Vagina (tissue), 2 donors: Measurements from ENCODE around the gene PI4KB. TPM values are rescaled to one million over a fixed set of nuclear protein-coding genes. Genes with fewer than 3 reads are reported as not detected.

Source experiments
- DNase-seq, 2 donors: peaks; one replicate each; pipeline ENCODE4 v3.0.0-alpha.2; 2017; ENCODE audit errors: extremely low spot score in 2 of 2
- H3K27ac ChIP-seq: fragments of 200-600 bp; sonication (generic); one replicate; pipeline ENCODE4 v1.5.1; 2019
- H3K27me3 ChIP-seq: fragments of 200-600 bp; sonication (generic); one replicate; pipeline ENCODE4 v1.5.1; 2019
- H3K36me3 ChIP-seq, 2 donors: fragments of 200-600 bp; sonication (generic); one replicate each; pipeline ENCODE4 v1.5.1; 2017 to 2019
- H3K4me1 ChIP-seq: fragments of 200-600 bp; sonication (generic); one replicate; pipeline ENCODE4 v1.5.1; 2019
- H3K4me3 ChIP-seq, 2 donors: fragments of 200-600 bp; sonication (generic); 1 replicate in 1 of 2; 2 replicates in 1 of 2; pipeline ENCODE4 v1.5.1; 2016 to 2019
- H3K9me3 ChIP-seq: fragments of 200-600 bp; sonication (generic); one replicate; pipeline ENCODE4 v1.5.1; 2019
- POLR2A ChIP-seq, 2 donors: fragments of 450-650 bp; IDR thresholded peaks; one replicate each; pipeline ENCODE4 v1.6.1; 2017; ENCODE audit warnings: antibody characterized with exemption in 2 of 2, mild to moderate bottlenecking in 2 of 2, moderate library complexity in 2 of 2
- POLR2AphosphoS5 ChIP-seq, 2 donors: sonication (generic); formaldehyde crosslinking; IDR thresholded peaks; one replicate each; pipeline ENCODE4 v1.9.0; 2017; ENCODE audit warnings: antibody characterized with exemption in 2 of 2, mild to moderate bottlenecking in 2 of 2, low read depth in 1 of 2; ENCODE audit not compliant: insufficient read depth in 1 of 2
- intact Hi-C: fragments of 100-400 bp; cut with DNase I; formaldehyde crosslinking; loops from one replicate; pipeline ENCODE4 v1.15.1; 2023
- total RNA-seq: library from RNA; depleted of rRNA; stranded (reverse); fragments of >200 nt; gene quantifications from one replicate; pipeline ENCODE4 v1.2.3, GENCODE V29; 2016
- TF ChIP-seq, protein P1 (sequence below), 3 experiments: fragments of 450-650 bp in 2 of 3; fragments of 200-600 bp in 1 of 3; sonication (generic) in 1 of 3; IDR thresholded peaks; one replicate each; pipeline ENCODE4 v1.5.1; 2017 to 2019; ENCODE audit warnings: antibody characterized with exemption in 3 of 3, mild to moderate bottlenecking in 2 of 3, moderate library complexity in 2 of 3

PI4KB gene
- total RNA-seq, 1 donor from 2014 or later: 69.0 TPM

DNA sequence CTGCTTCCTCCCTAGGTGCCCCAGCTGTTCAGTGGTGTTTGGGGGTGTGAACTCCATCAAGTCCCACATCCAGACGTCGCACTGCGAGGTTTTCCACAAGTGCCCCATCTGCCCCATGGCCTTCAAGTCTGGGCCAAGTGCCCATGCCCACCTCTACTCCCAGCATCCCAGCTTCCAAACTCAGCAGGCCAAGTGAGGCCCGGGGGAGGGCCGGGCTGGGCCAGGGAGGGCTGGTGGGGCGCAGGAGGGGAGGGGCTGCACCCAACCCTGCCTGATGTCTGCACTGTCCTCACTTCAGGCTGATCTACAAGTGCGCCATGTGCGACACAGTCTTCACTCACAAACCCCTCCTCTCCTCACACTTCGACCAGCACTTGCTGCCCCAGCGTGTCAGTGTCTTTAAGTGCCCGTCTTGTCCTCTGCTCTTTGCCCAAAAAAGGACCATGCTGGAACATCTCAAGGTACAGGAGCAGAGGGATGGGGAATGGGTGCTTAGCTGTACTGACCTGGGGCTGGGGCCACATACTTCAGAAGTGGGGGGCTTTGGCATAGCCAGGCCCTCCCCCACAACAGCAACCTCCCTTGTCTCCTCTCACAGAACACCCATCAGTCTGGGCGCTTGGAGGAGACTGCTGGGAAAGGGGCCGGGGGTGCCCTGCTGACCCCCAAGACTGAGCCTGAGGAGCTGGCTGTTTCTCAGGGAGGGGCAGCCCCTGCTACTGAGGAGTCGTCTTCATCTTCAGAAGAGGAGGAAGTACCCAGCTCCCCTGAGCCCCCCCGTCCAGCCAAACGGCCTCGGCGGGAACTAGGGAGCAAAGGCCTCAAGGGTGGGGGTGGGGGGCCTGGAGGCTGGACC lies 37.9 kb downstream of the PI4KB start:
- intact Hi-C loops: no loop called here

GRCh38 chr1:151288502-151288901 lies 38.7 kb downstream of the PI4KB start:
- intact Hi-C loops: no loop called here

More for the DNA sequence above, 37.9 kb downstream of the PI4KB start:
- DNase-seq: no peak
- TF ChIP-seq, protein P1, sequence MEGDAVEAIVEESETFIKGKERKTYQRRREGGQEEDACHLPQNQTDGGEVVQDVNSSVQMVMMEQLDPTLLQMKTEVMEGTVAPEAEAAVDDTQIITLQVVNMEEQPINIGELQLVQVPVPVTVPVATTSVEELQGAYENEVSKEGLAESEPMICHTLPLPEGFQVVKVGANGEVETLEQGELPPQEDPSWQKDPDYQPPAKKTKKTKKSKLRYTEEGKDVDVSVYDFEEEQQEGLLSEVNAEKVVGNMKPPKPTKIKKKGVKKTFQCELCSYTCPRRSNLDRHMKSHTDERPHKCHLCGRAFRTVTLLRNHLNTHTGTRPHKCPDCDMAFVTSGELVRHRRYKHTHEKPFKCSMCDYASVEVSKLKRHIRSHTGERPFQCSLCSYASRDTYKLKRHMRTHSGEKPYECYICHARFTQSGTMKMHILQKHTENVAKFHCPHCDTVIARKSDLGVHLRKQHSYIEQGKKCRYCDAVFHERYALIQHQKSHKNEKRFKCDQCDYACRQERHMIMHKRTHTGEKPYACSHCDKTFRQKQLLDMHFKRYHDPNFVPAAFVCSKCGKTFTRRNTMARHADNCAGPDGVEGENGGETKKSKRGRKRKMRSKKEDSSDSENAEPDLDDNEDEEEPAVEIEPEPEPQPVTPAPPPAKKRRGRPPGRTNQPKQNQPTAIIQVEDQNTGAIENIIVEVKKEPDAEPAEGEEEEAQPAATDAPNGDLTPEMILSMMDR (IDR thresholded peaks at IDR 0.05): no peak
- TF ChIP-seq POLR2AphosphoS5 (IDR thresholded peaks at IDR 0.05; ENCODE audit: insufficient read depth in 1 of 2, low read depth in 1 of 2) (no peak), POLR2A (IDR thresholded peaks at IDR 0.05) (no peak)
- Histone ChIP-seq H3K36me3 (peaks cover 8 to 70% of the 10 kb centered on the region in 2 donors), H3K4me3 (no peak overlapping the region), H3K27me3 (no peaks in the 10 kb centered on the region), H3K9me3 (no peaks in the 10 kb centered on the region), H3K27ac (no peak overlapping the region), H3K4me1 (peaks cover 2% of the 10 kb centered on the region)

DNA sequence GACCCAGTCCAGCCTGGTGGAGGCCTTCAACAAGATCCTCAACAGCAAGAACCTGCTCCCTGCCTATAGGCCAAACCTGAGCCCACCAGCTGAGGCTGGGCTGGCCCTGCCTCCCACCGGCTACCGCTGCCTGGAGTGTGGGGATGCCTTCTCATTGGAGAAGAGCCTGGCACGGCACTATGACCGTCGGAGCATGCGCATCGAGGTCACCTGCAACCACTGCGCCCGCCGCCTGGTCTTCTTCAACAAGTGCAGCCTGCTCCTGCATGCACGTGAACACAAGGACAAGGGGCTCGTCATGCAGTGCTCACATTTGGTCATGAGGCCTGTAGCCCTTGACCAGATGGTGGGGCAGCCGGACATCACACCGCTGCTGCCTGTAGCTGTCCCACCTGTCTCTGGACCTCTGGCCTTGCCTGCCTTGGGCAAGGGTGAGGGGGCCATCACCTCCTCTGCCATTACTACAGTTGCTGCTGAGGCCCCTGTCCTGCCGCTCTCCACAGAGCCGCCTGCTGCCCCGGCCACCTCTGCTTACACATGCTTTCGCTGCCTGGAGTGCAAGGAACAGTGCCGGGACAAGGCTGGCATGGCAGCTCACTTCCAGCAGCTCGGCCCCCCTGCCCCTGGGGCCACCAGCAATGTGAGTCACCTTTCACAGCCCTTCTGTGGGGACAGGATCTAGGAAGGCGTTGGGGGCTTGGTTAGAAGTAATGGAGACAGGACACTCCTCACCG lies 39.3 kb downstream of the PI4KB start:
- Histone ChIP-seq H3K4me3 (no peak overlapping the region), H3K9me3 (no peaks in the 10 kb centered on the region), H3K36me3 (peaks cover 8 to 56% of the 10 kb centered on the region in 2 donors), H3K4me1 (peaks cover 16% of the 10 kb centered on the region), H3K27me3 (no peaks in the 10 kb centered on the region), H3K27ac (no peak overlapping the region)
- intact Hi-C loops: no loop called here
- TF ChIP-seq, protein P1 (IDR thresholded peaks at IDR 0.05): no peak
- no peak for TF ChIP-seq POLR2AphosphoS5 (IDR thresholded peaks at IDR 0.05; ENCODE audit: insufficient read depth in 1 of 2, low read depth in 1 of 2)
- DNase-seq: no peak

More at GRCh38 chr1:151288502-151288901, 38.7 kb downstream of the PI4KB start:
- H3K36me3 ChIP-seq: peaks cover 8 to 61% of the 10 kb centered on the region in 2 donors
- no peak for TF ChIP-seq POLR2AphosphoS5 (IDR thresholded peaks at IDR 0.05; ENCODE audit: insufficient read depth in 1 of 2, low read depth in 1 of 2)
- TF ChIP-seq, protein P1 (IDR thresholded peaks at IDR 0.05): no peak
- TF ChIP-seq POLR2A (IDR thresholded peaks at IDR 0.05): no peak
- H3K27ac ChIP-seq: no peak overlapping the region
- H3K27me3 ChIP-seq: no peaks in the 10 kb centered on the region
- H3K4me3 ChIP-seq: no peak overlapping the region
- H3K9me3 ChIP-seq: no peaks in the 10 kb centered on the region
- no peak for DNase-seq
- peaks cover 10% of the 10 kb centered on the region for H3K4me1 ChIP-seq

GRCh38 chr1:151287341-151287699 lies 39.9 kb downstream of the PI4KB start:
- no peak for TF ChIP-seq POLR2AphosphoS5 (IDR thresholded peaks at IDR 0.05; ENCODE audit: insufficient read depth in 1 of 2, low read depth in 1 of 2)
- no peak for TF ChIP-seq POLR2A (IDR thresholded peaks at IDR 0.05)
- TF ChIP-seq, protein P1 (IDR thresholded peaks at IDR 0.05): no peak
- Histone ChIP-seq H3K4me1 (peaks cover 18% of the 10 kb centered on the region), H3K27me3 (no peaks in the 10 kb centered on the region), H3K27ac (no peak overlapping the region), H3K4me3 (no peak overlapping the region), H3K36me3 (peaks cover 8 to 50% of the 10 kb centered on the region in 2 donors), H3K9me3 (no peaks in the 10 kb centered on the region)
- intact Hi-C loops: no loop called here
- no peak for DNase-seq
